HepG2 (cell line): Measurements from ENCODE around the gene NBPF1.
"Not testable (repeated sequence)": the region's sequence is repeated elsewhere in the genome, so short reads cannot be mapped to it uniquely, and the experiment has no call there.

Experiments
- DPF2 ChIP-seq: sonication (generic); formaldehyde crosslinking; IDR thresholded peaks from 2 replicates; pipeline ENCODE4 v1.4.0; 2020; ENCODE audit warnings: mild to moderate bottlenecking, low read depth, missing genetic modification reagents, borderline replicate concordance
- EZH2 ChIP-seq: conservative IDR thresholded peaks from 2 replicates; pipeline ENCODE4 v1.6.1; 2012; ENCODE audit warnings: mild to moderate bottlenecking, low read depth, low read length, moderate library complexity
- PHB2 ChIP-seq: fragments of 450-650 bp; IDR thresholded peaks from 2 replicates; pipeline ENCODE4 v1.6.1; 2018; ENCODE audit not compliant: partially characterized antibody
- POLR2AphosphoS2 ChIP-seq: IDR thresholded peaks from 2 replicates; pipeline ENCODE4 v1.6.1; 2011; ENCODE audit warnings: low read depth, low read length, improper control_type of control experiment
- SCMH1 ChIP-seq: sonication (generic); formaldehyde crosslinking; IDR thresholded peaks from 2 replicates; pipeline ENCODE4 v1.9.0; 2021; ENCODE audit warnings: missing genetic modification reagents, mild to moderate bottlenecking, borderline replicate concordance
- ZNF367 ChIP-seq: sonication (generic); formaldehyde crosslinking; IDR thresholded peaks from 2 replicates; pipeline ENCODE4 v1.4.0; 2020; ENCODE audit warnings: missing genetic modification reagents, borderline replicate concordance
- ZZZ3 ChIP-seq: sonication (generic); formaldehyde crosslinking; IDR thresholded peaks from 2 replicates; pipeline ENCODE4 v1.4.0; 2020; ENCODE audit warnings: missing genetic modification reagents, mild to moderate bottlenecking, borderline replicate concordance
- TF ChIP-seq, protein P1 (sequence below): sonication (generic); formaldehyde crosslinking; IDR thresholded peaks from 2 replicates; pipeline ENCODE4 v1.4.0; 2020; ENCODE audit warnings: mild to moderate bottlenecking, low read depth, missing genetic modification reagents
- TF ChIP-seq, protein P2 (sequence below): sonication (generic); formaldehyde crosslinking; IDR thresholded peaks from 2 replicates; pipeline ENCODE4 v1.8.0; 2022; ENCODE audit warnings: missing genetic modification reagents, mild to moderate bottlenecking, borderline replicate concordance
- TF ChIP-seq, protein P3 (sequence below): sonication (generic); formaldehyde crosslinking; IDR thresholded peaks from 2 replicates; pipeline ENCODE4 v1.5.0; 2020; ENCODE audit warnings: mild to moderate bottlenecking, missing genetic modification reagents, moderate library complexity
- TF ChIP-seq, protein P4 (sequence below): sonication (generic); formaldehyde crosslinking; IDR thresholded peaks from 2 replicates; pipeline ENCODE4 v1.5.0; 2020; ENCODE audit warnings: missing genetic modification reagents
- TF ChIP-seq, protein P5 (sequence below): sonication (generic); formaldehyde crosslinking; IDR thresholded peaks from one replicate; pipeline ENCODE4 v1.5.1; 2020; ENCODE audit warnings: mild to moderate bottlenecking, missing genetic modification reagents; ENCODE audit errors: not compliant biosample characterization

DNA sequence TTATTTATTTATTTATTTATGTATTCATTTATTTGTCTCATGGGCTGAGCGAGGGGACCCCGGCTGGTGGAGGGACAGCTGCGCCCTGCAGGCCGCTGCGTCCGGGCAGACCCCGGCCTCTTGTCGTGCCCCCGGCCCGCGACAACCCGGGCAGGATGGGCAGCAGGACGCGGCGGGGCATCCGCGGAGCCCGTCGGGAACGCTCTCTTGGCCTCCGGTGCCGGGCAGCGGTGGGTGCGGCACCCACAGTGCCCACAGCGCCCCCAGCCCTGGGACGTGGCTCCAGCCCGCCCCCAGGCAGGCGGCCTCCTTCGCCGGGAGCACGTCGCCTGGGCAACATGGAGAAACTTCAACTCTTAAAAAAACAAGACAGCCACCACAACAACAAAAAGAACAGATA is 44.9 kb upstream of the NBPF1 start:
- TF ChIP-seq, protein P1, sequence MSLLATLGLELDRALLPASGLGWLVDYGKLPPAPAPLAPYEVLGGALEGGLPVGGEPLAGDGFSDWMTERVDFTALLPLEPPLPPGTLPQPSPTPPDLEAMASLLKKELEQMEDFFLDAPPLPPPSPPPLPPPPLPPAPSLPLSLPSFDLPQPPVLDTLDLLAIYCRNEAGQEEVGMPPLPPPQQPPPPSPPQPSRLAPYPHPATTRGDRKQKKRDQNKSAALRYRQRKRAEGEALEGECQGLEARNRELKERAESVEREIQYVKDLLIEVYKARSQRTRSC (CRISPR knock-in tag) = not testable (repeated sequence)
- TF ChIP-seq, protein P2, sequence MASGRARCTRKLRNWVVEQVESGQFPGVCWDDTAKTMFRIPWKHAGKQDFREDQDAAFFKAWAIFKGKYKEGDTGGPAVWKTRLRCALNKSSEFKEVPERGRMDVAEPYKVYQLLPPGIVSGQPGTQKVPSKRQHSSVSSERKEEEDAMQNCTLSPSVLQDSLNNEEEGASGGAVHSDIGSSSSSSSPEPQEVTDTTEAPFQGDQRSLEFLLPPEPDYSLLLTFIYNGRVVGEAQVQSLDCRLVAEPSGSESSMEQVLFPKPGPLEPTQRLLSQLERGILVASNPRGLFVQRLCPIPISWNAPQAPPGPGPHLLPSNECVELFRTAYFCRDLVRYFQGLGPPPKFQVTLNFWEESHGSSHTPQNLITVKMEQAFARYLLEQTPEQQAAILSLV (CRISPR knock-in tag) = not testable (repeated sequence)
- TF ChIP-seq POLR2AphosphoS2; PHB2; SCMH1 (CRISPR knock-in tag); EZH2; ZNF367 (CRISPR knock-in tag); ZZZ3 (CRISPR knock-in tag); DPF2: not testable (repeated sequence)
- TF ChIP-seq, protein P3, sequence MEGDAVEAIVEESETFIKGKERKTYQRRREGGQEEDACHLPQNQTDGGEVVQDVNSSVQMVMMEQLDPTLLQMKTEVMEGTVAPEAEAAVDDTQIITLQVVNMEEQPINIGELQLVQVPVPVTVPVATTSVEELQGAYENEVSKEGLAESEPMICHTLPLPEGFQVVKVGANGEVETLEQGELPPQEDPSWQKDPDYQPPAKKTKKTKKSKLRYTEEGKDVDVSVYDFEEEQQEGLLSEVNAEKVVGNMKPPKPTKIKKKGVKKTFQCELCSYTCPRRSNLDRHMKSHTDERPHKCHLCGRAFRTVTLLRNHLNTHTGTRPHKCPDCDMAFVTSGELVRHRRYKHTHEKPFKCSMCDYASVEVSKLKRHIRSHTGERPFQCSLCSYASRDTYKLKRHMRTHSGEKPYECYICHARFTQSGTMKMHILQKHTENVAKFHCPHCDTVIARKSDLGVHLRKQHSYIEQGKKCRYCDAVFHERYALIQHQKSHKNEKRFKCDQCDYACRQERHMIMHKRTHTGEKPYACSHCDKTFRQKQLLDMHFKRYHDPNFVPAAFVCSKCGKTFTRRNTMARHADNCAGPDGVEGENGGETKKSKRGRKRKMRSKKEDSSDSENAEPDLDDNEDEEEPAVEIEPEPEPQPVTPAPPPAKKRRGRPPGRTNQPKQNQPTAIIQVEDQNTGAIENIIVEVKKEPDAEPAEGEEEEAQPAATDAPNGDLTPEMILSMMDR = not testable (repeated sequence)
- TF ChIP-seq, protein P4, sequence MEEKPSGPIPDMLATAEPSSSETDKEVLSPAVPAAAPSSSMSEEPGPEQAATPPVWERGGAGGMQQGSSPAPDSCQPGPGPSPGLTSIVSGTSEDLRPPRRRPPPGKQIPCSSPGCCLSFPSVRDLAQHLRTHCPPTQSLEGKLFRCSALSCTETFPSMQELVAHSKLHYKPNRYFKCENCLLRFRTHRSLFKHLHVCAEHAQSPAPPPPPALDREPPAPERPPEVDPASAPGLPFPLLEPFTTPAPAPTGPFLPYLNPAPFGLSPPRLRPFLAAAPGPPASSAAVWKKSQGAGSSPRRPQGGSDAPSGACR (CRISPR knock-in tag) = not testable (repeated sequence)
- TF ChIP-seq, protein P5, sequence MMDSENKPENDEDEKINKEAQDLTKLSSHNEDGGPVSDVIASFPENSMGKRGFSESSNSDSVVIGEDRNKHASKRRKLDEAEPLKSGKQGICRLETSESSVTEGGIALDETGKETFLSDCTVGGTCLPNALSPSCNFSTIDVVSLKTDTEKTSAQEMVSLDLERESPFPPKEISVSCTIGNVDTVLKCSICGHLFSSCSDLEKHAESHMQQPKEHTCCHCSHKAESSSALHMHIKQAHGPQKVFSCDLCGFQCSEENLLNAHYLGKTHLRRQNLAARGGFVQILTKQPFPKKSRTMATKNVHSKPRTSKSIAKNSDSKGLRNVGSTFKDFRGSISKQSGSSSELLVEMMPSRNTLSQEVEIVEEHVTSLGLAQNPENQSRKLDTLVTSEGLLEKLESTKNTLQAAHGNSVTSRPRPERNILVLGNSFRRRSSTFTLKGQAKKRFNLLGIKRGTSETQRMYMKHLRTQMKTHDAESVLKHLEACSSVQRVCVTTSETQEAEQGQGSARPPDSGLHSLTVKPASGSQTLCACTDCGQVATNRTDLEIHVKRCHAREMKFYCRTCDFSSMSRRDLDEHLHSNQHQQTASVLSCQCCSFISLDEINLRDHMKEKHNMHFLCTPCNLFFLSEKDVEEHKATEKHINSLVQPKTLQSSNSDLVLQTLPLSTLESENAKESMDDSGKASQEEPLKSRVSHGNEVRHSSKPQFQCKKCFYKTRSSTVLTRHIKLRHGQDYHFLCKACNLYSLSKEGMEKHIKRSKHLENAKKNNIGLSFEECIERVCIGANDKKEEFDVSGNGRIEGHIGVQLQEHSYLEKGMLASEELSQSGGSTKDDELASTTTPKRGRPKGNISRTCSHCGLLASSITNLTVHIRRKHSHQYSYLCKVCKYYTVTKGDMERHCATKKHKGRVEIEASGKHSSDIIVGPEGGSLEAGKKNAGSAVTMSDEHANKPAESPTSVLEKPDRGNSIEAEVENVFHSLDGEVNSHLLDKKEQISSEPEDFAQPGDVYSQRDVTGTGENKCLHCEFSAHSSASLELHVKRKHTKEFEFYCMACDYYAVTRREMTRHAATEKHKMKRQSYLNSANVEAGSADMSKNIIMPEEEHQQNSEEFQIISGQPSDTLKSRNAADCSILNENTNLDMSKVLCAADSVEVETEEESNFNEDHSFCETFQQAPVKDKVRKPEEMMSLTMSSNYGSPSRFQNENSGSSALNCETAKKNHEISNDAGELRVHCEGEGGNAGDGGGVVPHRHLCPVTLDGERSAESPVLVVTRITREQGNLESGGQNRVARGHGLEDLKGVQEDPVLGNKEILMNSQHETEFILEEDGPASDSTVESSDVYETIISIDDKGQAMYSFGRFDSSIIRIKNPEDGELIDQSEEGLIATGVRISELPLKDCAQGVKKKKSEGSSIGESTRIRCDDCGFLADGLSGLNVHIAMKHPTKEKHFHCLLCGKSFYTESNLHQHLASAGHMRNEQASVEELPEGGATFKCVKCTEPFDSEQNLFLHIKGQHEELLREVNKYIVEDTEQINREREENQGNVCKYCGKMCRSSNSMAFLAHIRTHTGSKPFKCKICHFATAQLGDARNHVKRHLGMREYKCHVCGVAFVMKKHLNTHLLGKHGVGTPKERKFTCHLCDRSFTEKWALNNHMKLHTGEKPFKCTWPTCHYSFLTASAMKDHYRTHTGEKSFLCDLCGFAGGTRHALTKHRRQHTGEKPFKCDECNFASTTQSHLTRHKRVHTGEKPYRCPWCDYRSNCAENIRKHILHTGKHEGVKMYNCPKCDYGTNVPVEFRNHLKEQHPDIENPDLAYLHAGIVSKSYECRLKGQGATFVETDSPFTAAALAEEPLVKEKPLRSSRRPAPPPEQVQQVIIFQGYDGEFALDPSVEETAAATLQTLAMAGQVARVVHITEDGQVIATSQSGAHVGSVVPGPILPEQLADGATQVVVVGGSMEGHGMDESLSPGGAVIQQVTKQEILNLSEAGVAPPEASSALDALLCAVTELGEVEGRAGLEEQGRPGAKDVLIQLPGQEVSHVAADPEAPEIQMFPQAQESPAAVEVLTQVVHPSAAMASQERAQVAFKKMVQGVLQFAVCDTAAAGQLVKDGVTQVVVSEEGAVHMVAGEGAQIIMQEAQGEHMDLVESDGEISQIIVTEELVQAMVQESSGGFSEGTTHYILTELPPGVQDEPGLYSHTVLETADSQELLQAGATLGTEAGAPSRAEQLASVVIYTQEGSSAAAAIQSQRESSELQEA = not testable (repeated sequence)
